T-cell (primary cell): ENCODE results near the gene LDAF1. TPM values are rescaled to one million over a fixed set of nuclear protein-coding genes. Genes with fewer than 3 reads are reported as not detected.
A peak's percentile ranks its signal among the peaks of the same experiment; 100 is the strongest.
"Not testable (repeated sequence)": the region's sequence is repeated elsewhere in the genome, so short reads cannot be mapped to it uniquely, and the experiment has no call there.

ENCODE experiments used
- ATAC-seq, 4 experiments: fragments of 200-7000 bp in 3 of 4; fragments of 150-1000 bp in 1 of 4; cut with Tn5 transposase; replicated peaks in 1 of 4; 1 replicate in 3 of 4; 2 replicates in 1 of 4; pipeline ENCODE4 v1.10.0; 2021; ENCODE audit warnings: moderate library complexity in 3 of 4, mild to moderate bottlenecking in 2 of 4, moderate number of reproducible peaks in 1 of 4
- CTCF ChIA-PET, 2 donors: fragments of 300-600 bp; sonication (Branson Sonifier 250); formaldehyde crosslinking; loops; one replicate each; lab custom pipeline; 2022; ENCODE audit warnings: antibody characterized with exemption in 2 of 2; lab: Charles Lee
- POLR2A ChIA-PET, 2 donors: fragments of 300-600 bp; sonication (Branson Sonifier 250); formaldehyde crosslinking; loops; one replicate each; lab custom pipeline; 2022; ENCODE audit warnings: antibody characterized with exemption in 2 of 2; lab: Charles Lee
- DNase-seq, 35 experiments: peaks; one replicate each; pipeline versions ENCODE4 v3.0.0 to v3.0.0-alpha.2; 2013 to 2023
- H3K27ac ChIP-seq: one replicate; pipeline ENCODE4 v1.5.1; 2013; ENCODE audit warnings: low read length
- H3K27me3 ChIP-seq, 2 experiments: replicated peaks in 1 of 2; 1 replicate in 1 of 2; 2 replicates in 1 of 2; pipeline versions ENCODE4 v1.6.1 to v1.7.0; 2013; ENCODE audit warnings: low read length in 1 of 2, mixed read lengths in 1 of 2; ENCODE audit not compliant: control insufficient read depth in 2 of 2, insufficient read depth in 2 of 2; ENCODE audit errors: extremely low read depth in 1 of 2
- H3K36me3 ChIP-seq, 2 donors: 1 replicate in 1 of 2; 2 replicates in 1 of 2; pipeline versions ENCODE4 v1.6.1 to v1.7.0; 2013; ENCODE audit warnings: low read length in 1 of 2; ENCODE audit not compliant: control insufficient read depth in 2 of 2, insufficient read depth in 1 of 2; ENCODE audit errors: extremely low read depth in 1 of 2
- H3K4me1 ChIP-seq, 2 experiments: 1 replicate in 1 of 2; 2 replicates in 1 of 2; pipeline versions ENCODE4 v1.6.1 to v1.7.0; 2013; ENCODE audit warnings: low read length in 2 of 2, mixed read lengths in 1 of 2; ENCODE audit not compliant: insufficient read depth in 2 of 2, control insufficient read depth in 1 of 2; ENCODE audit errors: extremely low read depth in 1 of 2
- H3K4me3 ChIP-seq, 2 donors: 1 replicate in 1 of 2; 2 replicates in 1 of 2; pipeline versions ENCODE4 v1.5.1 to v1.7.0; 2013; ENCODE audit warnings: mild to moderate bottlenecking in 2 of 2, low read length in 1 of 2, moderate library complexity in 1 of 2; ENCODE audit not compliant: control insufficient read depth in 1 of 2; ENCODE audit errors: extremely low read depth in 1 of 2
- H3K9me3 ChIP-seq: 2 replicates; pipeline ENCODE4 v1.7.0; 2013
- H3K27ac Mint-ChIP-seq, 2 donors: one replicate each; pipeline ENCODE4 v1.8.0; 2020 to 2021; ENCODE audit warnings: mild to moderate bottlenecking in 2 of 2, mixed read lengths in 2 of 2
- H3K27me3 Mint-ChIP-seq, 2 donors: one replicate each; pipeline ENCODE4 v1.8.0; 2021 to 2022; ENCODE audit warnings: mixed read lengths in 2 of 2
- H3K36me3 Mint-ChIP-seq: one replicate; pipeline ENCODE4 v1.8.0; 2021; ENCODE audit warnings: mixed read lengths
- H3K4me1 Mint-ChIP-seq, 3 donors: one replicate each; pipeline ENCODE4 v1.8.0; 2020 to 2022; ENCODE audit warnings: mixed read lengths in 3 of 3, mild to moderate bottlenecking in 1 of 3
- H3K4me3 Mint-ChIP-seq, 3 donors: one replicate each; pipeline ENCODE4 v1.8.0; 2020 to 2022; ENCODE audit warnings: mild to moderate bottlenecking in 3 of 3, mixed read lengths in 3 of 3, moderate library complexity in 3 of 3
- H3K9me3 Mint-ChIP-seq, 3 donors: one replicate each; pipeline ENCODE4 v1.8.0; 2020 to 2022; ENCODE audit warnings: mixed read lengths in 3 of 3
- WGBS: methylation state at CpG from one replicate; pipeline ENCODE4 v1.1.5; 2013; ENCODE audit warnings: missing lambda C conversion rate; ENCODE audit not compliant: insufficient coverage; 5-methylcytosine and 5-hydroxymethylcytosine counted together
- total RNA-seq, 35 experiments: library from RNA in 6 of 35; stranded (reverse) in 6 of 35; fragments of 120-200 nt in 1 of 35; gene quantifications; one replicate each; pipeline versions ENCODE4 v1.2.1 to v1.2.4 and lab custom pipeline; 2013 to 2026

Gene LDAF1
- total RNA-seq, 5 donors from 2014 or later (not counting 1 experiment from before 2014, with no cell fraction given) = 11.0 to 15.2 (median 12.7) TPM

DNA sequence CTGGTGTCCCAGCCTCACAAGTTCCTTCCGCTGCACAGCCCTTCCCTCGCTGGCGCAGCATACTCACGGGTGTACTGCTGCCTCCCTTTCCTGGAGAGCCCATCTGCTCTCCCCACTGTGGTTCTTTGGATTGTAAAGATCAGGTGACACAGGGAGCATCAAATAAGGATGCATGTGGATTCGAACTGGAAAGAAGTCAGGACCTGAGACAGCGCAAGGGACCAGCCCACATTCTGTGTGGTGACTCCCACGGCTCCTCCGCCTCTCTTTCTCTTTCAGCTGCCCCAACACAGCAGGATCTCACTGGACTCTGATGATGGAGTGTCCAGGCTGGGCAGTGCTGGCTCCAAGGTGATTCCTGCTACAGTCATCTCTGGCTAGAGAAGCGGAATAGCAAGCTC is 8.1 kb downstream of the LDAF1 start:
- Histone ChIP-seq H3K4me1 (no peaks in the 10 kb centered on the region), H3K36me3 (peaks cover 11 to 28% of the 10 kb centered on the region in 2 donors), H3K27me3 (no peaks in the 10 kb centered on the region), H3K4me3 (no peak overlapping the region), H3K9me3 (no peaks in the 10 kb centered on the region), H3K27ac (no peak overlapping the region)
- Mint-ChIP-seq H3K9me3 (no peaks in the 10 kb centered on the region), H3K36me3 (peaks cover 39% of the 10 kb centered on the region), H3K4me3 (no peak overlapping the region), H3K27me3 (no peaks in the 10 kb centered on the region), H3K4me1 (peaks cover 0 to 5% (median under 1%) of the 10 kb centered on the region in 3 donors), H3K27ac (no peak overlapping the region)
- WGBS = 100% methylated on average over 2 of the region's 9 CpGs
- ATAC-seq (no peak), DNase-seq (no peak)
- POLR2A ChIA-PET = interaction anchor here in 1 of 2 donors (0.6 kb wide), 1 partner anchor 11 kb away, joined by 3 read pairs; no protein-coding TSS in a partner anchor
- CTCF ChIA-PET = interaction anchor here (0.5 to 0.7 kb wide), 2 partner anchors 13 to 59 kb away, joined by 3 to 5 read pairs; no protein-coding TSS in a partner anchor

DNA sequence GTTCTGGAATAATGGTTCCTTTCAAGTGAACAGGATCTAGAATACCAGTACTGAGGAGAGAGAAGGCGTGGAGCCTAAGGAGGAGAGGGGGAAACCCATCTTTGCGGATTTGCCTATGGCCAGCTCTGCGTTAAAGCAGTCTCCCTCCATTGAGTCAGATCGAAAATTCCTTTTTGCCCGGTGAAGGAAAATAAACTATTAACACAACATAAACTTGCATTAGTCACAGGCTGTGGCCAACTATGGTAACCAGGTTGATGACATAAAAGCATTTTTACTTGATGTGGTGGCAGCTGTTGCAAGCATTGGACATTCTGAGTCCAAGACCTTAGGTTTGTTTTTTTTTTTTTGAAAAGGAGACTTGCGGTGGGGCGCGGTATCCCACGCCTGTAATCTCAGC is 8.9 kb downstream of the LDAF1 start:
- WGBS = no CpG with 5 or more reads among the region's 9 CpGs
- CTCF ChIA-PET = interaction anchor here in 1 of 2 donors (0.7 kb wide), 1 partner anchor 46 kb away, joined by 6 read pairs; no protein-coding TSS in a partner anchor

DNA sequence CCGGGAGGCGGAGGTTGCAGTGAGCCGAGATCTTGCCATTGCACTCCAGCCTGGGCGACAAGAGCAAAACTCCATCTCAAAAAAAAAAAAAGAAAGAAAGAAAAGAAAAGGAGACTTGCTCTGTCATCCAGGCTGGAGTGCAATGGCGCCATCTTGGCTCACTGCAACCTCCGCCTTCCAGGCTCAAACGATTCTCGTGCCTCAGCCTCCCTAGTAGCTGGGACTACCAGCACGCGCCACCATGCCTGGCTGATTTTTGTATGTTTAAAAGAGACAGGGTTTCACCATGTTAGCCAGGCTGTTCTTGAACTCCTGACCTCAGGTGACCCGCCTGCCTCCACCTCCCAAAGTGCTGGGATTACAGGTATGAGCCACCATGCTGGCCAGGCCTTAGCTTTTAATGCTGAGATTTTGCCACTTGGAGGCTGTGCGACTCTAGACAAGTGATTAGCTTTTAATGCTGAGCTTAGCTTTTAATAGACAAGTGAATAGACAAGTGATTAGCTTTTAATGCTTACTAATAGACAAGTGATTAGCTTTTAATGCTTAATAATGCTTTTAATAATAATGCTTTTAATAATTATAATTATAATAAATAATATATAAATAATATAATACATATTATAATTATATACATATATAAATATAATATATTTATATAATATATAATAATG is 9.6 kb downstream of the LDAF1 start:
- peaks cover 41% of the 10 kb centered on the region for H3K36me3 Mint-ChIP-seq
- Histone ChIP-seq H3K4me1 (no peaks in the 10 kb centered on the region), H3K36me3 (peaks cover 17 to 27% of the 10 kb centered on the region in 2 donors), H3K4me3 (no peak overlapping the region), H3K9me3 (no peaks in the 10 kb centered on the region), H3K27ac (no peak overlapping the region), H3K27me3 (no peaks in the 10 kb centered on the region)
- ChIA-PET CTCF (no interaction called here), POLR2A (no interaction called here)
- H3K4me1 Mint-ChIP-seq = peaks cover 0 to 2% (median 0%) of the 10 kb centered on the region in 3 donors
- ATAC-seq (no peak), DNase-seq (no peak)
- WGBS = 100% methylated on average over 7 of the region's 12 CpGs
- no peak overlapping the region for H3K4me3 Mint-ChIP-seq
- H3K27me3 Mint-ChIP-seq = no peaks in the 10 kb centered on the region
- no peak overlapping the region for H3K27ac Mint-ChIP-seq
- H3K9me3 Mint-ChIP-seq = no peaks in the 10 kb centered on the region

More for the DNA sequence above, 8.9 kb downstream of the LDAF1 start:
- H3K27me3 ChIP-seq = no peaks in the 10 kb centered on the region
- peaks cover 13 to 29% of the 10 kb centered on the region in 2 donors for H3K36me3 ChIP-seq
- H3K9me3 ChIP-seq = no peaks in the 10 kb centered on the region
- no peak overlapping the region for H3K27ac Mint-ChIP-seq
- peaks cover 0 to 4% (median 0%) of the 10 kb centered on the region in 3 donors for H3K4me1 Mint-ChIP-seq
- no peak overlapping the region for H3K4me3 ChIP-seq
- H3K4me1 ChIP-seq = no peaks in the 10 kb centered on the region
- DNase-seq (no peak), ATAC-seq (no peak)
- H3K27ac ChIP-seq = no peak overlapping the region
- POLR2A ChIA-PET = no interaction called here
- H3K9me3 Mint-ChIP-seq = no peaks in the 10 kb centered on the region
- no peaks in the 10 kb centered on the region for H3K27me3 Mint-ChIP-seq
- peaks cover 40% of the 10 kb centered on the region for H3K36me3 Mint-ChIP-seq
- H3K4me3 Mint-ChIP-seq = no peak overlapping the region

DNA sequence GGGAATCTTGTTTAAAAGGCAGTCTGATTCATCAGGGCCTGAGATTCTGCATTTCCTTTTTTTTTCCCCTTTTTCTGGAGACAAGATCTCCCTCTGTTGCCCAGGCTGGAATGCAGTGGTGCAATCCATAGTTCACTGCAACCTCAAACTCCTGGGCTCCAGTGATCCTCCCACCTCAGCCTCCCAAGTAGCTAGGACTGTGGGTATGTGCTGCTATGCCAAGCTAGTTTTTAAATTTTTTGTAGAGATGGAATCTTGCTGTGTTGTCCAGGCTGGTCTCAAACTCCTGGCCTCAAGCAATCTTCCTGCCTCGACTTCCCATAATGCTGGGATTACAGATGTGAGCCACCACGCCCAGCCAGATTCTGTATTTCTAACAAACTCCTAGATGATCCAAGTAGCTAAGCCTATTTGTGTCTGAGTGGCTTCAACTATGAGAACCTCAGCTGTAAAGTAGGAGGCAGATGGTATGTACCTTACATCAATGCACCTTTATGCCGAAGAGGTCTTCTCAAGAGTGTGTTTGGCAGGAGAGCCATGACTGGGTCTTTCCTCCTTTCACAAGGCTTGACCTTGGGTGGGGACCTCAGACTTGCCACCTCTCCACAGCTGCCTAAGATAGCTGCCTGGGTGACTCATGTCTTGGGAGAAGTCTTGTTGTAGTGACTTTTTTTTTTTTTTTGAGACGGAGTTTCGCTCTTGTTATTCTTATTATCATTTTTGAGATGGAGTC is 10.9 kb downstream of the LDAF1 start:
- no peak overlapping the region for H3K27ac Mint-ChIP-seq
- no peaks in the 10 kb centered on the region for H3K27me3 Mint-ChIP-seq
- H3K4me3 ChIP-seq = no peak overlapping the region
- CTCF ChIA-PET = interaction anchor here in 1 of 2 donors (0.6 kb wide), 1 partner anchor 9 kb away, joined by 3 read pairs; no protein-coding TSS in a partner anchor
- no peak overlapping the region for H3K27ac ChIP-seq
- no peaks in the 10 kb centered on the region for H3K27me3 ChIP-seq
- peaks cover 12 to 21% of the 10 kb centered on the region in 2 donors for H3K36me3 ChIP-seq
- no peak overlapping the region for H3K4me3 Mint-ChIP-seq
- H3K4me1 Mint-ChIP-seq = peaks cover 0 to 2% (median 0%) of the 10 kb centered on the region in 3 donors
- peaks cover 47% of the 10 kb centered on the region for H3K36me3 Mint-ChIP-seq
- WGBS = 100% methylated on average over 1 of the region's 5 CpGs
- POLR2A ChIA-PET = interaction anchor here in 1 of 2 donors (0.6 kb wide), 1 partner anchor 1188 kb away, joined by 6 read pairs; no protein-coding TSS in a partner anchor
- H3K9me3 Mint-ChIP-seq = no peaks in the 10 kb centered on the region
- no peaks in the 10 kb centered on the region for H3K4me1 ChIP-seq
- DNase-seq (no peak), ATAC-seq (no peak)
- H3K9me3 ChIP-seq = no peaks in the 10 kb centered on the region

DNA sequence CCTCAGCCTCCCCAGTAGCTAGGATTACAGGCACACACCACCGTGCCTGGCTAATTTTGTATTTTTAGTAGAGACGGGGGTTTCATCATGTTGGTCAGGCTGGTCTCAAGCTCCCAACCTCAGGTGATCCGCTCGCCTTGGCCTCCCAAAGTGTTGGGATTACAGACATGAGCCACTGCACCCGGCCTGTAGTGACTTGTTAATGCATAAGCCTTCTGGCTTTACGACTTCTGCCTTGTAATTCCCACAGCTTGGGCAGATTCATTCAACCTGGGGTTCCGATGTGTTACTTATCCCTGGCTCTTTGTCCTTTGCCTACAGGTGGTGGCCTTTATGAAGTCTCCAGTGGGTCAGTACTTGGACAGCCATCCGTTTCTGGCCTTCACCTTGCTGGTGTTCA is 11.6 kb downstream of the LDAF1 start:
- H3K9me3 Mint-ChIP-seq, H3K27me3 ChIP-seq, H3K27ac Mint-ChIP-seq, H3K27me3 Mint-ChIP-seq, ATAC-seq, H3K4me3 ChIP-seq, H3K4me1 Mint-ChIP-seq, CTCF ChIA-PET, H3K4me3 Mint-ChIP-seq, H3K27ac ChIP-seq, H3K9me3 ChIP-seq, POLR2A ChIA-PET, H3K4me1 ChIP-seq, DNase-seq: not testable (repeated sequence)
- H3K36me3 Mint-ChIP-seq = peaks cover 47% of the 10 kb centered on the region
- 94% methylated on average over 7 of the region's 8 CpGs for whole genome bisulfite sequencing
- H3K36me3 ChIP-seq = peaks cover 12 to 19% of the 10 kb centered on the region in 2 donors

DNA sequence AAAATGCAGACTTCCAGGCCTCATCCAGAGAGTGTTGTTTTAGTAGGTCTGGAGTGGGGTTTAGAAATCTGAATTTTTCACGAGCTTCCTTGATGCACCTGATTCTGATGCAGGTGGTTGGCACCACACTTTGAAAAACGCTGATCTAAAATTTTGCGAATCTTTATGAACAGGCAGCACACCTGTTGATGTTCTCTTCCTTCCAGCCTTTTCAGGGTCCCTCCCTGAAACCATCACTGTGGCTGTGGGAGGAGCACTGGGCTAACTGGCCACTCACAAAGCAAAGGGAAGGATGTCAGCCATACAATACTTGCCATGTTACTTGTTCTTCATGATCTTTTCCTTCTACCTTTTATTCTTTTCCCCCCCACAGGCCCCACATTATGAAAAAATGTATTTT is 14.2 kb downstream of the LDAF1 start:
- no peaks in the 10 kb centered on the region for H3K27me3 Mint-ChIP-seq
- ATAC-seq = no peak
- Histone ChIP-seq H3K4me1 (no peaks in the 10 kb centered on the region), H3K4me3 (no peak overlapping the region), H3K27me3 (no peaks in the 10 kb centered on the region), H3K27ac (no peak overlapping the region), H3K36me3 (peaks cover 6 to 16% of the 10 kb centered on the region in 2 donors), H3K9me3 (no peaks in the 10 kb centered on the region)
- CTCF ChIA-PET = no interaction called here
- H3K9me3 Mint-ChIP-seq = no peaks in the 10 kb centered on the region
- H3K4me3 Mint-ChIP-seq = peak overlapping the region in 1 of 3 donors; percentile 7
- 100% methylated on average over 3 of the region's 3 CpGs for WGBS
- DNase-seq = no peak
- POLR2A ChIA-PET = no interaction called here
- peaks cover 51% of the 10 kb centered on the region for H3K36me3 Mint-ChIP-seq
- H3K27ac Mint-ChIP-seq = no peak overlapping the region
- no peaks in the 10 kb centered on the region for H3K4me1 Mint-ChIP-seq
